Measurements from ENCODE around the gene C1orf35. TPM values are rescaled to one million over a fixed set of nuclear protein-coding genes. Genes with fewer than 3 reads are reported as not detected.
A peak's percentile ranks its signal among the peaks of the same experiment; 100 is the strongest.

Gene C1orf35
- total and polyA plus RNA-seq, 9 of the 15 experiments (the other 6 are each of a cell fraction or from before 2014, with no cell fraction given): 3.2 to 48.7 (median 12.5) TPM

DNA sequence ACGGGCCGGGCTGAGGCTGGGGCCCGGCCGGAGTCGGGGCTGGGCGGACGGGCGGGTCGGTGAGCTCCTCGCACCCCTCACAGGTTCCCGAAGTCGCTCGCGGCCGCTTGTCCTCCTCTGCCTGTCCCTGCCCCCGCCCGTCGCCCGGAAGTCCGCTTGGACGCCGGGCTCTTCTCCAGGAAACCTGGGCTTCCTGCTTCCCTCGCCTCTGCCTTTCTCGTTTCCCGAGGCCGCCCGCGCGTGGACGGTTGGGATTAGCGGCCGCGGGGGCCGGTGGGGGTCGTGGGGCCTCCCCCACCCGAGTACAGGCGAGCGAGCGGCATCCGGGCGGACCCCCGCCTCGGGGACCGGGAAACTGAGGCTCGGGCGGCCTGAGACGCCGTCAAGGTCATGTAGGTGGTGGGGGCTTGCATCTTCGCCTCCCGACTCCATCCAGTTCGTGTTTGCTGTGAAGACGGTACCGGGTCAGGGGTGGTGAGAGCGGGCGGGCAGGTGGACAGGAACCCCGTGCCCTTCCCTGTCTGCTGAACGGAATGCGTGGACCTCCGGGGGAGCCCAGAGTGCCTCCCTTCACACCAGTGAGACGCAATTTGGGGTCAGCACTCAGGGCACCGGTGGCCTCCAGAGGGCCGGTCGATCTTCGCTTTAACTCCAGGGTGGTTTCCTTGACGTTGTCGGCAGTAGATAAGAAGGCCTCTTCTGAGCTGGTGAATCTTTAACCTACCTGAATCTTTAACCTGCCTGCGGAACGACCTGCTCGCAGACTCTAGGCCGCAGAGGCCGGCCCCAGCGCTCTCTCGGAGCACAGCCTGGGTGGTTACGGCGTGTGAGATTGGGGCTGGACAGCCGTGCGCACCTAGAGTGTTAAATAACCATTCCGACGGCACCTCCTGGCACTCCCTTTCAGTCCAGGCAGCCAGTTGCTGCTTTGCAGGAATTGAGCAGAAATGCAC lies 19.9 kb downstream of the C1orf35 start:
- no TSS peak for BruUV-seq (replicated peaks)
- peak; percentile 59 to 89 (median 74) for DNase-seq (ENCODE audit: extremely low read depth in 1 of 4, low spot score in 3 of 4)
- peaks cover 36% of the 10 kb centered on the region for H3K9me1 ChIP-seq (ENCODE audit: control insufficient read depth, insufficient read depth, low read length)
- ChIA-PET POLR2A (interaction anchor here (0.6 to 4.3 kb wide), 28 partner anchors 9 to 1172 kb away, joined by 3 to 36 read pairs (median 4); partner anchors contain the start of gene MRPL55), CTCF (ENCODE audit: low intra/inter-chr PET ratio) (interaction anchor here (0.6 to 1.0 kb wide), 3 partner anchors 20 to 1697 kb away, joined by 3 to 4 read pairs (median 3); partner anchors contain the start of genes C1orf35 and GUK1)
- peak overlapping the region; percentile 96 for H3K4me3 ChIP-seq
- peaks cover 76% of the 10 kb centered on the region for H3K79me2 ChIP-seq (ENCODE audit: control insufficient read depth, insufficient read depth, low read length)
- WGBS (ENCODE audit: insufficient coverage, low coverage, missing lambda C conversion rate): under 1% methylated on average over 58 of the region's 79 CpGs
- FAIRE-seq: peak; percentile 75
- H3K9me3 ChIP-seq (replicated peaks; ENCODE audit: control insufficient read depth, insufficient read depth, low read depth, low read length): no peaks in the 10 kb centered on the region
- peak overlapping the region; percentile 100 for H3K4me2 ChIP-seq (ENCODE audit: insufficient read depth, low read length)
- peak; percentile 8 for ATAC-seq
- H2AFZ ChIP-seq (ENCODE audit: low read depth, low read length): no peak overlapping the region; the same call in 1 of the 2 replicates
- peaks cover 42 to 60% of the 10 kb centered on the region in 2 experiments; a peak in 4 of 5 replicates for H3K4me1 ChIP-seq (replicated peaks in 1 of 2; ENCODE audit: control insufficient read depth in 2 of 2, insufficient read depth in 2 of 2, low read length in 2 of 2)
- peak overlapping the region; percentile 99 to 100 for H3K9ac ChIP-seq (ENCODE audit: insufficient read depth in 1 of 2, low read depth in 2 of 2, low read length in 2 of 2)
- H3K27me3 ChIP-seq (ENCODE audit: control insufficient read depth in 2 of 2, insufficient read depth in 2 of 2, low read length in 2 of 2): no peaks in the 10 kb centered on the region
- intact Hi-C loops (cut with micrococcal nuclease): no loop called here
- H4K20me1 ChIP-seq (replicated peaks; ENCODE audit: control insufficient read depth, insufficient read depth, low read length): peaks cover 57% of the 10 kb centered on the region
- H3K27ac ChIP-seq (ENCODE audit: extremely low read depth, low read depth, low read length): peak overlapping the region; percentile 98
- in situ Hi-C loops (cut with MboI): no loop called here
- peaks cover 47% of the 10 kb centered on the region for H3K36me3 ChIP-seq (ENCODE audit: control insufficient read depth, insufficient read depth, low read length)
- TF ChIP-seq RBM22 (IDR thresholded peaks at IDR 0.05; ENCODE audit: low read depth, low read length, poor library complexity, severe bottlenecking) (peak; percentile 80), ZNF780A (CRISPR knock-in tag; IDR thresholded peaks at IDR 0.05) (no peak), EGR1 (conservative IDR thresholded peaks at IDR 0.05) (0 out of 2 replicates have a peak, but pooled peaks have one; percentile 3), RBM25 (IDR thresholded peaks at IDR 0.05; ENCODE audit: low read depth, low read length, severe bottlenecking) (no peak), STAG1 (CRISPR knock-in tag; IDR thresholded peaks at IDR 0.05; ENCODE audit: borderline replicate concordance) (no peak; the same call in none of the 2 replicates), ESRRA (IDR thresholded peaks at IDR 0.05; ENCODE audit: borderline replicate concordance, low read depth) (no peak), SNIP1 (IDR thresholded peaks at IDR 0.05; ENCODE audit: low read depth) (no peak), HIVEP1 (CRISPR knock-in tag; IDR thresholded peaks at IDR 0.05) (no peak)
- TF ChIP-seq, protein P1, sequence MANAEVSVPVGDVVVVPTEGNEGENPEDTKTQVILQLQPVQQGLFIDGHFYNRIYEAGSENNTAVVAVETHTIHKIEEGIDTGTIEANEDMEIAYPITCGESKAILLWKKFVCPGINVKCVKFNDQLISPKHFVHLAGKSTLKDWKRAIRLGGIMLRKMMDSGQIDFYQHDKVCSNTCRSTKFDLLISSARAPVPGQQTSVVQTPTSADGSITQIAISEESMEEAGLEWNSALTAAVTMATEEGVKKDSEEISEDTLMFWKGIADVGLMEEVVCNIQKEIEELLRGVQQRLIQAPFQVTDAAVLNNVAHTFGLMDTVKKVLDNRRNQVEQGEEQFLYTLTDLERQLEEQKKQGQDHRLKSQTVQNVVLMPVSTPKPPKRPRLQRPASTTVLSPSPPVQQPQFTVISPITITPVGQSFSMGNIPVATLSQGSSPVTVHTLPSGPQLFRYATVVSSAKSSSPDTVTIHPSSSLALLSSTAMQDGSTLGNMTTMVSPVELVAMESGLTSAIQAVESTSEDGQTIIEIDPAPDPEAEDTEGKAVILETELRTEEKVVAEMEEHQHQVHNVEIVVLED (CRISPR knock-in tag; IDR thresholded peaks at IDR 0.05): no peak
- TF ChIP-seq, protein P2, sequence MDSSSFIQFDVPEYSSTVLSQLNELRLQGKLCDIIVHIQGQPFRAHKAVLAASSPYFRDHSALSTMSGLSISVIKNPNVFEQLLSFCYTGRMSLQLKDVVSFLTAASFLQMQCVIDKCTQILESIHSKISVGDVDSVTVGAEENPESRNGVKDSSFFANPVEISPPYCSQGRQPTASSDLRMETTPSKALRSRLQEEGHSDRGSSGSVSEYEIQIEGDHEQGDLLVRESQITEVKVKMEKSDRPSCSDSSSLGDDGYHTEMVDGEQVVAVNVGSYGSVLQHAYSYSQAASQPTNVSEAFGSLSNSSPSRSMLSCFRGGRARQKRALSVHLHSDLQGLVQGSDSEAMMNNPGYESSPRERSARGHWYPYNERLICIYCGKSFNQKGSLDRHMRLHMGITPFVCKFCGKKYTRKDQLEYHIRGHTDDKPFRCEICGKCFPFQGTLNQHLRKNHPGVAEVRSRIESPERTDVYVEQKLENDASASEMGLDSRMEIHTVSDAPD (CRISPR knock-in tag; IDR thresholded peaks at IDR 0.05): no peak
- TF ChIP-seq, protein P3, sequence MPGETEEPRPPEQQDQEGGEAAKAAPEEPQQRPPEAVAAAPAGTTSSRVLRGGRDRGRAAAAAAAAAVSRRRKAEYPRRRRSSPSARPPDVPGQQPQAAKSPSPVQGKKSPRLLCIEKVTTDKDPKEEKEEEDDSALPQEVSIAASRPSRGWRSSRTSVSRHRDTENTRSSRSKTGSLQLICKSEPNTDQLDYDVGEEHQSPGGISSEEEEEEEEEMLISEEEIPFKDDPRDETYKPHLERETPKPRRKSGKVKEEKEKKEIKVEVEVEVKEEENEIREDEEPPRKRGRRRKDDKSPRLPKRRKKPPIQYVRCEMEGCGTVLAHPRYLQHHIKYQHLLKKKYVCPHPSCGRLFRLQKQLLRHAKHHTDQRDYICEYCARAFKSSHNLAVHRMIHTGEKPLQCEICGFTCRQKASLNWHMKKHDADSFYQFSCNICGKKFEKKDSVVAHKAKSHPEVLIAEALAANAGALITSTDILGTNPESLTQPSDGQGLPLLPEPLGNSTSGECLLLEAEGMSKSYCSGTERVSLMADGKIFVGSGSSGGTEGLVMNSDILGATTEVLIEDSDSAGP (CRISPR knock-in tag; IDR thresholded peaks at IDR 0.05): peak; percentile 26; the same call in 1 of the 2 replicates
- TF ChIP-seq, protein P4, sequence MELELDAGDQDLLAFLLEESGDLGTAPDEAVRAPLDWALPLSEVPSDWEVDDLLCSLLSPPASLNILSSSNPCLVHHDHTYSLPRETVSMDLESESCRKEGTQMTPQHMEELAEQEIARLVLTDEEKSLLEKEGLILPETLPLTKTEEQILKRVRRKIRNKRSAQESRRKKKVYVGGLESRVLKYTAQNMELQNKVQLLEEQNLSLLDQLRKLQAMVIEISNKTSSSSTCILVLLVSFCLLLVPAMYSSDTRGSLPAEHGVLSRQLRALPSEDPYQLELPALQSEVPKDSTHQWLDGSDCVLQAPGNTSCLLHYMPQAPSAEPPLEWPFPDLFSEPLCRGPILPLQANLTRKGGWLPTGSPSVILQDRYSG (tag; conservative IDR thresholded peaks at IDR 0.05; ENCODE audit: low read depth): no peak
- TF ChIP-seq, protein P5, sequence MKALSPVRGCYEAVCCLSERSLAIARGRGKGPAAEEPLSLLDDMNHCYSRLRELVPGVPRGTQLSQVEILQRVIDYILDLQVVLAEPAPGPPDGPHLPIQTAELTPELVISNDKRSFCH (CRISPR knock-in tag; IDR thresholded peaks at IDR 0.05): no peak
- TF ChIP-seq, protein P5 (tag; IDR thresholded peaks at IDR 0.05): no peak
